Subcutaneous abdominal adipose tissue (tissue), 5 donors: ENCODE results near the gene ARRDC3.
"Not testable (repeated sequence)": the region's sequence is repeated elsewhere in the genome, so short reads cannot be mapped to it uniquely, and the experiment has no call there.

Experiments used
- H3K27ac ChIP-seq: one replicate; pipeline ENCODE4 v1.7.0; 2013; ENCODE audit warnings: low read depth, mild to moderate bottlenecking, inconsistent platforms, low read length, moderate library complexity
- H3K27me3 ChIP-seq, 5 donors: one replicate each; pipeline ENCODE4 v1.7.0; 2013; ENCODE audit warnings: low read length in 5 of 5, inconsistent platforms in 1 of 5; ENCODE audit not compliant: control insufficient read depth in 5 of 5, insufficient read depth in 4 of 5
- H3K36me3 ChIP-seq, 5 donors: one replicate each; pipeline ENCODE4 v1.7.0; 2013; ENCODE audit warnings: low read length in 5 of 5; ENCODE audit not compliant: control insufficient read depth in 5 of 5, insufficient read depth in 5 of 5
- H3K4me1 ChIP-seq, 5 donors: one replicate each; pipeline ENCODE4 v1.7.0; 2013; ENCODE audit warnings: low read length in 5 of 5, mild to moderate bottlenecking in 3 of 5, moderate library complexity in 1 of 5; ENCODE audit not compliant: control insufficient read depth in 5 of 5, insufficient read depth in 5 of 5
- H3K4me3 ChIP-seq, 5 donors: one replicate each; pipeline ENCODE4 v1.7.0; 2013; ENCODE audit warnings: low read length in 5 of 5, low read depth in 1 of 5
- H3K9ac ChIP-seq, 5 donors: one replicate each; pipeline ENCODE4 v1.7.0; 2013; ENCODE audit warnings: low read length in 5 of 5, mild to moderate bottlenecking in 4 of 5, moderate library complexity in 3 of 5
- H3K9me3 ChIP-seq, 5 donors: one replicate each; pipeline ENCODE4 v1.7.0; 2013; ENCODE audit warnings: low read length in 5 of 5; ENCODE audit not compliant: control insufficient read depth in 5 of 5
- donor health status: healthy.
- donor health status: healthy.
- donor health status: healthy.
- donor health status: healthy.
- donor health status: healthy.

Gene ARRDC3

GRCh38 chr5:91416491-91416890, 33.4 kb upstream of the ARRDC3 start:
- H3K9ac ChIP-seq: no peak overlapping the region
- no peaks in the 10 kb centered on the region for H3K9me3 ChIP-seq
- H3K27me3 ChIP-seq: no peaks in the 10 kb centered on the region
- peaks cover 0 to 3% (median 0%) of the 10 kb centered on the region in 5 donors for H3K4me1 ChIP-seq
- H3K36me3 ChIP-seq: no peaks in the 10 kb centered on the region
- no peak overlapping the region for H3K4me3 ChIP-seq
- no peak overlapping the region for H3K27ac ChIP-seq

- Histone ChIP-seq H3K27ac (no peak overlapping the region), H3K9ac (no peak overlapping the region), H3K4me3 (no peak overlapping the region), H3K4me1 (no peaks in the 10 kb centered on the region), H3K9me3 (no peaks in the 10 kb centered on the region), H3K27me3 (no peaks in the 10 kb centered on the region), H3K36me3 (no peaks in the 10 kb centered on the region)
These were observed 26.2 kb upstream of the ARRDC3 start for GRCh38 chr5:91409304-91409703.

- Histone ChIP-seq H3K4me1 (peaks cover 0 to 2% (median 0%) of the 10 kb centered on the region in 5 donors), H3K36me3 (no peaks in the 10 kb centered on the region), H3K4me3 (no peak overlapping the region), H3K9ac (no peak overlapping the region), H3K9me3 (no peaks in the 10 kb centered on the region), H3K27ac (no peak overlapping the region), H3K27me3 (no peaks in the 10 kb centered on the region)
These were observed 25.6 kb upstream of the ARRDC3 start for GRCh38 chr5:91408710-91409109.

- Histone ChIP-seq H3K27me3 (no peaks in the 10 kb centered on the region), H3K9ac (no peak overlapping the region), H3K9me3 (no peaks in the 10 kb centered on the region), H3K36me3 (no peaks in the 10 kb centered on the region), H3K4me1 (peaks cover 0 to 5% (median 0%) of the 10 kb centered on the region in 5 donors), H3K4me3 (no peak overlapping the region), H3K27ac (no peak overlapping the region)
These were observed 24.1 kb upstream of the ARRDC3 start for GRCh38 chr5:91407204-91407603.

GRCh38 chr5:91403438-91403837, 20.3 kb upstream of the ARRDC3 start:
- Histone ChIP-seq H3K4me3 (no peak overlapping the region), H3K4me1 (peaks cover 0 to 5% (median 0%) of the 10 kb centered on the region in 5 donors), H3K27ac (no peak overlapping the region), H3K36me3 (no peaks in the 10 kb centered on the region), H3K9ac (no peak overlapping the region), H3K27me3 (no peaks in the 10 kb centered on the region), H3K9me3 (no peaks in the 10 kb centered on the region)

GRCh38 chr5:91401175-91401574, 18.1 kb upstream of the ARRDC3 start:
- no peak overlapping the region for H3K27ac ChIP-seq
- H3K27me3 ChIP-seq: no peaks in the 10 kb centered on the region
- no peak overlapping the region for H3K4me3 ChIP-seq
- H3K4me1 ChIP-seq: peaks cover 0 to 5% (median 0%) of the 10 kb centered on the region in 5 donors
- H3K36me3 ChIP-seq: no peaks in the 10 kb centered on the region
- no peaks in the 10 kb centered on the region for H3K9me3 ChIP-seq
- no peak overlapping the region for H3K9ac ChIP-seq

- Histone ChIP-seq H3K9ac (no peak overlapping the region), H3K9me3 (no peaks in the 10 kb centered on the region), H3K4me1 (no peaks in the 10 kb centered on the region), H3K27me3 (no peaks in the 10 kb centered on the region), H3K4me3 (no peak overlapping the region), H3K27ac (no peak overlapping the region), H3K36me3 (no peaks in the 10 kb centered on the region)
These were observed 14.7 kb upstream of the ARRDC3 start for GRCh38 chr5:91397791-91398190.

GRCh38 chr5:91390268-91390667, 7.2 kb upstream of the ARRDC3 start:
- H3K4me3 ChIP-seq: no peak overlapping the region
- no peaks in the 10 kb centered on the region for H3K4me1 ChIP-seq
- H3K9me3 ChIP-seq: no peaks in the 10 kb centered on the region
- no peak overlapping the region for H3K27ac ChIP-seq
- H3K36me3 ChIP-seq: no peaks in the 10 kb centered on the region
- no peaks in the 10 kb centered on the region for H3K27me3 ChIP-seq
- no peak overlapping the region for H3K9ac ChIP-seq

GRCh38 chr5:91389555-91389954, 6.4 kb upstream of the ARRDC3 start:
- not testable (repeated sequence) for H3K9ac ChIP-seq, H3K9me3 ChIP-seq, H3K36me3 ChIP-seq, H3K27ac ChIP-seq, H3K27me3 ChIP-seq, H3K4me1 ChIP-seq, H3K4me3 ChIP-seq

- peaks cover 0 to 16% (median 15%) of the 10 kb centered on the region in 5 donors for H3K4me1 ChIP-seq
- no peak overlapping the region for H3K9ac ChIP-seq
- no peaks in the 10 kb centered on the region for H3K27me3 ChIP-seq
- no peaks in the 10 kb centered on the region for H3K36me3 ChIP-seq
- H3K4me3 ChIP-seq: no peak overlapping the region
- H3K9me3 ChIP-seq: no peaks in the 10 kb centered on the region
- no peak overlapping the region for H3K27ac ChIP-seq
These were observed 5.2 kb upstream of the ARRDC3 start for GRCh38 chr5:91388362-91388761.

GRCh38 chr5:91386120-91386519, 3.0 kb upstream of the ARRDC3 start:
- H3K4me3 ChIP-seq: no peak overlapping the region
- no peak overlapping the region for H3K9ac ChIP-seq
- no peaks in the 10 kb centered on the region for H3K36me3 ChIP-seq
- H3K27ac ChIP-seq: no peak overlapping the region
- no peaks in the 10 kb centered on the region for H3K9me3 ChIP-seq
- peaks cover 0 to 17% (median 15%) of the 10 kb centered on the region in 5 donors for H3K4me1 ChIP-seq
- H3K27me3 ChIP-seq: no peaks in the 10 kb centered on the region
